ENCODE results near the gene KAT8.
"Not testable (repeated sequence)": the region's sequence is repeated elsewhere in the genome, so short reads cannot be mapped to it uniquely, and the experiment has no call there.

KAT8 gene

DNA sequence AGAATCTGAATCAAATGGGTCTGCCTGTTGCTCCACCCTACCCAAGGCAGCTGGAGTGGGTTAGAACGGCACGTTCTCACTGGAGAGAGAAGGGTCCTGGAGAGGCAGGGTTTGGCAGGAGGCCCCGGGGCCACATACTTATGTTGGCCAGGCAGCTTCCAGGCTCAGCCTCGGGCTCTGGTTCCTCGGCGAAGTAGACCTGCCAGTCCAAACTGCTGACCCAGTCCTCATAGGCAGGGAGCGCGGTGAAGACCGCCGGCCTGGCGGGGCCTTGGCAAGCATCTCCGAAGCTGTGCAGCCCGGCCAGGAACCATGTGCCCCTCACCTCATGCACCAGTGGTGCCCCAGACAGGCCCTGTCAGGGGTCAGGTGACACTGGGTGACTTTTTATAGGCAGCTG lies 33.5 kb upstream of the KAT8 start:
- no peak for DNase-seq

DNA sequence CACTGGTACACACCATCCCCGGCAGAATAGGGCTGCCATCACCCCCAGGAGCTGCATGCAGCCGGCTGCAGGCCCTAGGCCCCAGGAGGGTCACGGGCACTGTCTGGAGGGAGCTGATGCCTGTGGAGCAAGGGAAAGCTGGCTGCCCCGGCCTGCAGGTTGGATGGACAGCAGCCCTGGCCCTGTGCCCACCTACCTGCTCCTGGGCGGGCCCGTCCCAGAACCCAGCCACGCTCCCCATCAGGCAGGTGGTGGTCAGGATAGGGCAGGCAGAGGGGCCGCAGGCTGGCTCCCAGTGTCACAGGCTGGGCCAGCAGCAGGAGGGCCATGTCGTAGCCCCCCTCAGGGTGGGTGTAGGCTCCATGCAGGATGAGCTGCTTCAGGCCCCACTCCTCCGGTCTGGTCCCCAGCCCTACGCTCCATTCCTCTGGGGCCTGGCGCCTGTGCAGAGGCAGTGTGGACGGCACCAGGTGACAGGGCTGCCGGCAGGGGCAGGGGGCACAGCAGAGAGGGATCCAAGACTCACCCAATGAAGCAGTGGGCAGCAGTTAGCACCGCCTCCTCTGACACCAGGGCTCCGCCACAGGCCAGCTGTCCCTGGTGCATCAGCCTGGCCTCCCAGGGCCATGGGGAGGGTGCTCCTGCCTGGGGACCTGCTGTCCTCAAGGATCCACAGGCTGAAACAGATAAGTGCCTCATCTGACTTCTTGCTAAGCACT lies 32.7 kb upstream of the KAT8 start:
- no peak for DNase-seq

DNA sequence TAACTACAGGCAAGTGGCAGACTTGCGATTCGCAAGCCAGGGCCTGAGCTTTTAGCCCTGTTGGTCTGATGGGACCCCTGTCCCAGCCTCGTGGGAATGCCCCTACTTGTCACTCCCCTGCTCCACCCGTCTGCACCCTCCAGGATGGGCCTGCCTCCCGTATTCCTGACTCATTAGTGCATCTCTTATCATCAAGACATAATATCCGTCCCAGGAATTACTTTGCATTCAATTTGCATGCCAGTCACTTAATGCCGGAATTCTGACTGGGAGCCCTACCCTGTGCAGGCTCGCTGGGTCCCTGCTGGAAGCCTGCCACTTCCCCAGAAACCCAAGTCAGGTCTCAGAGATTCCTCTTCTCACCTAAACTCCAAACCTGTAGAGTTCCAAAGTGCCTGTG lies 32.1 kb upstream of the KAT8 start:
- DNase-seq, result no peak

DNA sequence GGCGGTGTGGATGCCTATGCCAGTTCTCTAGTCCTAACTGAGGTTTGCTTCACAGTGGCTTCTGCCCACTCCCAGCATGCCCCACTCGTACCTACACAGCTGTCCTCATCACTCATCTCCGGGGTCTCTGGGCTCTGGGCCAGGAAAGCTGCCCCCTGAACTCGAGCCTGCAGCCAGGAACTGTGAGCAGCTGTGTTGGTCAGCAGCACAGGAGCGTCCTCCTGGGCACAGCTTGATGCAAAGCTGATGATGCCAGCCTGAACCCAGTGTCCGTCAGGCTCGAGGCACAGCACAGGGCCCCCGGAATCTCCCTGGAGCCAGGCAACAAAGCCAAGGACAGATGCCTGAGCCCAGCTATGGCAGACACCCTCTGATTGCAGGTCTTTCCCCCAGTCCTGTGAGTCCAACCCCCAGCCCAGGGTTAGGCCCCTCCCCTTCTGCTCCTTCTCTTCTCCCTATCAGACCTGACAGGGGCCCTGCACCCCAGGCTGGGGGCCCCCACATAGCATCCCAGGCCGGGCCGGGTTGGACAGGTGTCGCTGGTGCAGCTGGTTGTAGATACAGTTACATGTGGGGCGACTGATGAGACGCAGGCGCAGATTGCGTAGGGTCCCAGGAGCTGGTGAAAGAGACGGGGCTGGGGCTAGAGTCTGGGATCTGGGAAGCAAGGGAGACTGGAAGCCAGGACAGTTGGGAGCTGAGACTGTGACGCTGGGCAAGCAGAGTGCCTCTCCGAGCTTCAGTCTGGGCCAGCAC lies 31.4 kb upstream of the KAT8 start:
- no peak for DNase-seq

DNA sequence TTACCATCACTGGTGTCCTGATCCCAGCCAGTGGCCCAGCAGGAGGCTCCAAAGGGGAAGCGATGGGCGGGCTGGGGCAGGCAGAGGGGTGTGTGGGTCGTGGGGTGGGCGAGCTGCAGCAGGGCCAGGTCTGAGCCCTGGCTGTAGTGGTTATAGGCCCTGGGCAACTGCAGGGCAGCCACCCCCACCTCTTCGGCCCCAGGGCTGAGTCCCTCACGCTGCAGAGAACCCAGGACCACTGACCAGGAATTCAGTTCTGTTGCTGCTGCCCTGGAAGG lies 30.9 kb upstream of the KAT8 start:
- no peak for DNase-seq

DNA sequence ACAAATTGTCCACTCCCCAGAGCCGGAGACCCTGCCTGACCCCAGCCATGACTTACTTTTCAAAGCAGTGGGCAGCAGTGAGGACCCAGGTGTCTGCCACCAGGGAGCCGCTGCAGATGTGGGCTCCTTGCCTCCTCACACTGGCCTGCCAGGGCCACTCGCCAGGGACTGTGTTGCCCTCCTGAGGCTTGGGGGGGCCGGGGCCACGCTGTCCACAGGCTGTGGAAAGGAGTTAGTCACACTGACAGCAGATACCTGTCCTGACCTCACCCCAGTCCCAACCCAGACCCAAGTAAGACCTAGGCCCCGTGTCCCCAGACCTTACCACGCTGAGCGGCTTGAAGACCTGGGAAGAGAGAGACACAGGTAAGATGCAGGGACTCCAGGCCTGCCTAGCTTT lies 30.0 kb upstream of the KAT8 start:
- no peak for DNase-seq

DNA sequence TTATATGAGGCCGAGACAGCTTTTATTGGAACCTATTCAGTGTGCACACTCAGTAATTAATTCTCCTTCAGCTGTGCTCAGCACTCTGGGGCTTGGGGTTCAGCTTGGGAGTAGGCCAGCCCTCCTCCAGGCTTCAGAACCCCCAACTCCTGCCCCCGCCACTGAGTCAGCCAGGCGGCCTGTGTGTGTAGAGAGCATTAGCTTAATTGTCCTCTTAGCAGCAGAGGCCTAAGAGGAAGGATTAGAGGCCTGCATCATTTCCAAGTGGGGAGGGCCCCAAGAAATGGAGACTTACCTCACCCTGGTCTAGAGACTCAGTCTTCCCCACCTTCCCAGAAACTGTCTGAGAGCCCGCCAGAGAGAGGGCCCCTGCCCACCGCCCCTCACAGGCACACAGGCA lies 29.5 kb upstream of the KAT8 start:
- DNase-seq, result no peak

DNA sequence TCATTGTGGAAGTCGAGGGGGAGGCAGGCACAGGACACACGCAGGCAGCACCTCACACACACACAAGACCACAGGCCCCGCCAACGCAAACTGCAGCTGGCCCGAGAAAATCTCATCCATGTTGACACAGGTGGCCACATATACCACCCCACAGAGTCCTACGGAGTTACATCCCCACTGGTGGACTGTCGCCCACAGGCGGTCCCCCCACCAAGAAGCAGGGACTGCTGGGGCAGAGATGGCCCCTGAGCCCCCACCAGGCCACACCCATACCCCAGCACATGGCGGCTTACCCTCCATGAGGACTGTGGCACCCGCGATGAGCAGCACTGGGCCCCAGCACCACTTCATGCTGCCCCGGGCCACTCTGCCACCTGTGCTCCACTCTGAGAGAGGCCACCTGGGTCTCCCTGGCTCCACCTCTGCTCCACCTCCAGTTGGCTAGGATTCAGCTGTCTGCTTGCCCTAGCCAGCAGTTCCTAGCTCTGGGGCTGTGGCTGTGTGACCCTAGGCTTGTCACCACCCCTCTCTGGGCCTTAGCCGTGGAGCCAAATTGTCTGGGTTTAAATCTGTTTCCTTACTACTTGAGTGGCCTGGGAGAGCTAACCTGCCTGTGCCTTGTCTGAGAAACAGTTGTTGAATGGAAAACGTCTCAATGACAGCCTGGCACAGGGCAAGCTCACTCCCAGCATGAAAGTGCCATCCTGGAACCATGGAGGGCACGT lies 28.8 kb upstream of the KAT8 start, which contains the start of gene PRSS53:
PRSS53 (minus strand) TSS at position 485 of the 725 bp plus-strand sequence; CDS start at position 351, 134 bp downstream.
- no peak for DNase-seq

DNA sequence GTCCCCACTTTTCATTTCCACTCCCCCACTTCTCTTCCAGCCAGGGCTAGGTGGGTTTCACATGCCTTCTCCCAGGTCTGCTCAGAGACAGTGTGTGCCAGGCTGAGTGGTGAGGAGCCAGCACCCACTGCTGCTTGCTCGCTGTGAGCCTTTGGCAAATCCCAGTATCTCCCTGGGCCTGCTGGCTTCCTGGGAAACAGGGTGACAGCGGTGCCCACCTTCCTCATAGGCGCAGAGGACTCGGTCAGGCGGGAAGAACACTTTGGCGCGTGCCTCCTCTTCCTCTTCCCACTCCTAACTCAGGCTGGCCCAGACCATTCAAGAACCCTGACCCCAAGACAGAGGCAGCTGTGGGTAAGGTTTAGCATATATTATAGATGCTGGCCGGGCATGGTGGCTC lies 28.3 kb upstream of the KAT8 start:
- DNase-seq, result no peak

DNA sequence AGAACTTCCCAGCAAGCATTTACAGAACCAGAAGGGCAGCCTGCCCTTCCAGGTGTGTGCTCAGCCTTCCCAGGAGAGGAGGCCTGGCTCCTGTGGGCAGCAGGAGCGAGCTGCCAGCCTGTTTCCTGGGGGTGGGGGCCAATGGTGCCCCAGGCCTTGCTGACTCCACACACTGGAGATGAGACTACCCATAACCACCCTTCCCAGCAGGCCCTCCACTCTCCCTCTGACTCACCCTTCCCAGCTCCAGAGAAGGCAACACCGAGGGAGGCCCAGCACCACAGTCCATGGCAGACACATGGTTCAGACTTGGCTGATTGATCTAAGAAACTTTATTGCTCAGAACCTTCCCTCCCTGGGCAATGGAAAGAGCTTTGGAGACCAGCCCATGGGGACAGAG lies 26.9 kb upstream of the KAT8 start:
- DNase-seq, result no peak

DNA sequence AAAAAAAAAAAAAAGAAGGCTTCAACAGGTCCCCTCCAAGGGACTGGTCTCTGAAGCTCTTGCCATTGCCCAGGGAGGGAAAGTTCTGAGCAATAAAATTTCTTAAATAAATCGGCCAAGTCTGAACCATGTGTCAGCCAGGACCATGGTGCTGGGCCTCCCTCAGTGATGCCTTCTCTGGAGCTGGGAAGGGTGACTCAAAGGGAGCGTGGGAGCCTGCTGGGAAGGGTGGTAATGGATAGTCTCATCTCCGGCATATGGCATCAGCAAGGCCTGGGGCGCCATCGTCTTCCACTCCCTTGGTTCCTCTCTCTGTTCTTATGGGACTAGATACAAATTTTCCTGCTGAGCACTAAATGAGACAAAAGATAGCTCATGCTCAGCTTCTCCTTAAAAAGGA lies 25.1 kb upstream of the KAT8 start:
- DNase-seq, result no peak

DNA sequence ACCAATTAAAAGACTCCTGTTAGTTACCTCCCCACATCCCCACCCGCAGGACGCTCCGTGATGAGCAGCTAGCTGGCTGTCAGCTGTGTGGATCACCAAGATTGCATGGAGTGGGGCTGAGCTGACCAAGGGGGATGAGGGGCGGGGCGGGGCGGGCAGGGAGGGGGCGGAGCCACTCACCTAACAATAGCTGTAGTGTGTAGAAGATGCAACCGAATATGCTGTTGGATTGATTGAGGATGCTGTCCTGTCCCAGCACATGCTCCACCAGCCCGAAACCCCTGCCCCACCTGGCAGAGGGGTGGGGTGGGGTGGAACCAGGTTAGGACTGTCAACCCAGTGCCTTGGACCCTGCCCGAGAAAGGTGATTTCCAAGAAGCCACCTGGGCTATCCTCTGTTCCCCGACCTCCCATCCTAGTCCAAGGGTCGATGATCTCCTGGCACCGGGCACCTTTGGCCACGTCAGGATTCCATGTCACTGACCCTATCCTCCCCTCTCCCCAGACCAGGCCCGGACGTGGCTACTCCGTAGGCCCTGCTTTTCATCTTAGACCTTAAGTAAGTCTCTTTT lies 24.2 kb upstream of the KAT8 start:
- DNase-seq, result no peak

DNA sequence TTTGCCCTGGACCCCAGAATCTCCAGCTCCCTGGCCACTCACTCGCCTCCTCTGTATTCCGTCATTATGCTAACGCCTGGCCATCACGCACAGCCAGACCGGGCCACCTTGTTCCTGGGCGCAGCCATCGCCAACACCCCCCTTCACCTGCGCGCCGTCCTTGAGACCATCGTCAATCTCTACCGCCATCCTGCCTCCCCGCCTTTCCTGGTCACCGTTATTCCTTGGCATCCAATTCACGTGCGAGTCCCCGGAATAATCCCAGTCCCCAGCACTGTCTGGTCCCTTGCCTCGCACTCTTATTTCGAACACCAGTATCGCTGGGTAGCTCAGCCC lies 23.4 kb upstream of the KAT8 start:
- no peak for DNase-seq

DNA sequence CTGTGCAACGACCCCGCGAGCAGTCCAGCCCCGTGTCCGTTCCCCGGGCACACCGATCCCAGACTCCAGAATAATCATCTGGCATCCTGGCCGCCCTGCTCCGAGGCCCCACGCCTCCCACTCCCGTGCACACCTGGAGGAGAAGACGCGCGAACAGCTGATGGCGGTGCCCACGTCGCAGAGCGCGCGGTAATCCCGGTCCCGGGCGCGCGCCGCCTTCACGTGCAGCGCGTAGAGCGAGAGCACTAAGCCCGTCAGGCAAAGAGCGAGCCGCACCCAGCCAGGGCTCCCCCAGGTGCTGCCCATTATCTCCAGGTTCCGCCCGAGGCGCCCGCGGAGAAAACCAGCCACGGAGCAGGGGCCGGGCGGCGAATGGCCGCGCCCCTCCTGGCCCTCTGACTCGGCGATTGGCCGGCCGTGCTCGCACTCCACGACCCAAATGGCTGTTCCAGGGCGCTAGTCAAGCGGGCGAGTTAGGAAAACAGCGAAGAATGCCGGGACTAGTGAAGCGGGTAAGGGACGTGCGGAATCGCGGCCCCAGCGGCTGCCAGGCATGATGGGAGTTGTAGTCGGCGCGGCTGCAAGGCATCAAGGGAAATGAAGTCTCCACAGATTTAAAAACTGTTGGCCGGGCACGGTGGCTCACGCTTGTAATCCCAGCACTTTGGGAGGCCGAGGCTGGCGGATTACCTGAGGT lies 22.9 kb upstream of the KAT8 start, which contains the start of gene VKORC1:
VKORC1 (minus strand) TSS at position 374 of the 697 bp plus-strand sequence; CDS start at position 306, 68 bp downstream.
- peak; percentile 93 to 96 for DNase-seq

DNA sequence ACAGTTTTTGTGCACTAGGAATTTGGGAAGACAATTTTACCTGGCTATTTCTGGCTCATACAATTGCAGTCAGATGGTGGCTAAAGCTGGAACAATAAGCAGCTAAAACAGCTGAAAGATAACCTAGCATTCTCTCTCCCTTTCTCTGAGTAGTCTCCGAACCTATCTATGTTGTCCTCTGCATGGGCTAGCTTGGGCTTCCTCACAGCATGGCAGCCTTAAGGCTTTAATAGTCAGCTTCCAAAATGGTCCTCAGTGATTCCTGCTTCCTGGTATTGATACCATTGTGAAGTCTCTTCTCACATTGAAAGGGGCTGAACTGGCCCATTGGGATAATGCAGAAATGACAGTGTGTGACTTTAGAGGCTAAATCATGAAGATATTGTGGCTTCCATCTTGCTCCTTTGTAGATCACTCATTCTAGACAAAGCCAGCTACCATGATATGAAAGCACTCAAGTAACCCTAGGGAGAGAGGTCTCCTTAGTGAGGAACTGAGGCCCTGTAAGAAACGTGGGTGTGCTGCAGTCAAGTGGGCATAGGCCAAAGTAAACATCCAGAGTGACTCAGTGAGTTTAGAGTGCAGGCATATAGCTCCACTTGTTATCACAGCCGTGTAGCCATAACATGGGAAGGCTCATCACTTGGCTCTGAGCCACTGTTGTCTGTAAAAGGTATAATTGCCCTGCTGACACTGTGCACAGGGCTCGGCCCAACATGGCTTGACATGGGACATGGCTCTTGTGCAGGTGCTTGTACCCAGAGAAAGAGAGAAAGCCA lies 17.4 kb upstream of the KAT8 start:
- no peak for DNase-seq

DNA sequence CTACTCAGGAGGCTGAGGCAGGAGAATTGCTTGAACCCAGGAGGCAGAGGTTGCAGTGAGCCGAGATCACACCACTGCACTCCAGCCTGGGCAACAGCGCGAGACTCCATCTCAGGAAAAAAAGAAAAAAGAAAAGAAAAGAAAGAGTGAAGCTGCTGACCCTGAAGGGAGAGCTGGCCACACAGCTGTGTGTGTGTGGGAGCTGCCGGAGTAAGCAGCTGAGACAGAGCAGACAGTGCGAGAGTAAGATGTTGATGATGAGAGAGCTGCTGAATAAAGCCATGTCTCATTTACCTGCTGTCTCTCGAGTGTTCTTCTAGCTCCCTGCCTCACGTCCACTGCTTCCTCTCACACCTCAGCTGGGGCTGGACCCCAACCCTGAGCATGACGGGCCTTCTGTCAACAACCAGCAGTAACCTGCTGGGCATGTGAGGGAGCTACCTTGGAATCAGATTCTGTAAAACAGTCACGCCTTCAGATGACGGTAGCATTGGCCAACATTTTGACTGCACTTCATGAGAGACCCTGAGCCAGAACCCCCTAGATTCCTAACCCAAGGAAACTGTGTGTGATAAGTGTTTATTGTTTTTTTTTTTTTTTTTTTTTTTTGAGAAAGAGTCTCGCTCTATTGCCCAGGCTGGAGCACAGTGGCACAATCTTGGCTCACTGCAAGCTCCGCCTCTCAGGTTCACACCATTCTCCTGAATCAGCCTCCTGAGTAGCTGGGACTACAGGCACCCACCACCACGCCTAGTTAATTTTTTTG lies 16.4 kb upstream of the KAT8 start:
- not testable (repeated sequence) for DNase-seq

DNA sequence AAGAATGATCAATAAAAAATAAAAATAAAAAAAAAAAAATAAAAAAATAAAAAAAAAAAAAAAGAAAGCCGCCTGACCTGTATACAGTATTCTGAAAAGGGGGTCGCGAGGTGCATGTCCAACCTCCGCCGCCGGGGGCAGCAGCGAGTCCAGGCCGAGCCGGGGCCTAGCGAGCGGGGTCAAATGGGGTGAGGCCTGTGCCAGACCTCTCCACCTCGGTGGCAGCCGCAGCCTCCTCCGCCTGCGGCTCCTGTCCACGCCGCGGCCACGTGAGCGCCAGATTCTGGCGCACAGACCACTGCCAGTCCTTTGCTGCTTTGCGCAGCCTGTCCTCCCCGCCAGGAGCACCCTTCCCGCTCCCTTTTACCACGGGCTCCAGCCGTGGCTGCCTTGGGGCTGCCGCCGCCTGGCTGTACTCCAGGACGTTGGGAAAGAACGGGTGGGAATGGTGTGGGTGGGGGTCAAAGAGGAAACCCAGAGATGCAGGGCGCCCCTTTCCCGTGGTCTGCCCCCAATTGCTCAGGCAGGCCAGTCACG lies 11.7 kb upstream of the KAT8 start:
- DNase-seq, result no peak

DNA sequence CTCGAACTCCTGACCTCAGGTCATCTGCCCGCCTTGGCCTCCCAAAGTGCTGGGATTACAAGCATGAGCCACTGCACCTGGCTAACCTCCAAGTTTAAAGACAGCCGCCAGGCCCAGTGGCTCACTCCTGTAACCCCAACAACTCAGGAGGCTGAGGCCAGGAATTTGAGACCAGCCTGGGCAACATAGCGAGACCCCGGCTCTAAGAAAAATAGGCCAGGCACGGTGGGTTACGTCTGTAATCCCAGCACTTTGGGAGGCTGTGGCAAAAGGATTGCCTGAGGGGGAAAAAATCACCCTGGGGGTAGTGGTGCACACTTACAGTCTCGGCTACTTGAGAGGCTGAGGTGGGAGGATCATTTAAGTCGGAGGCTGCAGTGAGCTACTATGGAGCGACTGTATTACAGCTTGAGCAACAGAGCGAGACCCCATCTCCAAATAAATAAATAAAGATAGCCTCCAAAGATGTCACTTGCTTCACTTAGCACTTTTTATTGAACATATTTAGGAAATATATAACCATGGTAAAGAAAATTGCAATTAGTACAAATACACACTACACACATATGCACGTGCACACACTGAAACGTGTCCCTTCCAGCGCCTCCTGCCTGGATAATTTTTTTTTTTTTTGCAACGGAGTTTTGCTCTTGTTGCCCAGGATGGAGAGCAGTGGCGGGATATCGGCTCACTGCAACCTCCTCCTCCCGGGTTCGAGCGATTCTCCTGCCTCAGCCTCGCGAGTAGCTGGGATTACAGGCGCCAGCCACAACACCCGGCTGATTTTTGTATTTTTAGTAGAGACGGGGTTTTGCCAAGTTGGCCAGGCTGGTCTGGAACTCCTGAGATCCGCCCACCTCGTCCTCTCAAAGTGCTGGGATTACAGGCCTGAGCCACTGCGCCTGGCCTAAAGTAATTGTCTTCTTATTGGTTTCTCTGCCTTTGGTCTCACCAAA lies 10.7 kb upstream of the KAT8 start:
- DNase-seq, result no peak

DNA sequence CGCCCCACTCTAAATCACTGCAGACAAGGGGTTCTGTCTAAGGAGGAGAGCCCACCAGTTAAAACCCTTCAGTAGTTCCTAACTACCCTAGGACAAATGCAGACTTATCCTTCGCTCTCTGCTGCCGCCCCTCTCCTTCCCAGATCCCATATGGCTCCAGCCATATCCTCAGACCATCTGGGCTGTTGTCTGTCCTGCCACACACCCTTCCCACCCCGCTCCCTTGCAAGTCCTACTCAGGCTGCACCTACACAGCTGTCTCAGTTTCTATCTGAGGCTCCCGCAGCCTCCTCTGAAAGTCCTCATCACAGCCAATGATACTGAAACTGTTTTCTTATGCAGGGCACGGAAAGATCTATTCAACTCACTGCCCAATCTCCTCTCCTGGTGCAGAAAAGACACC lies 10.0 kb upstream of the KAT8 start:
- no peak for DNase-seq

Data from NCI-H446 (cell line).